NCI-H82 (cell line): Measurements from ENCODE around the gene ITFG1.
"Not testable (repeated sequence)": the region's sequence is repeated elsewhere in the genome, so short reads cannot be mapped to it uniquely, and the experiment has no call there.

Source experiments
- DNase-seq: peaks from one replicate; lab custom pipeline; 2025; lab: John Stamatoyannopoulos, UW

ITFG1 gene

GRCh38 chr16:47416869-47417268 is 44.0 kb downstream of the ITFG1 start:
- no peak for DNase-seq

GRCh38 chr16:47413041-47413440 is 47.8 kb downstream of the ITFG1 start:
- DNase-seq = no peak

GRCh38 chr16:47408491-47408890 is 52.4 kb downstream of the ITFG1 start:
- no peak for DNase-seq

GRCh38 chr16:47395733-47396498 is 64.9 kb downstream of the ITFG1 start:
- no peak for DNase-seq

- no peak for DNase-seq
These were observed 68.8 kb downstream of the ITFG1 start for GRCh38 chr16:47392081-47392480.

- no peak for DNase-seq
These were observed 72.2 kb downstream of the ITFG1 start for GRCh38 chr16:47388705-47389104.

- no peak for DNase-seq
These were observed 73.7 kb downstream of the ITFG1 start for GRCh38 chr16:47387026-47387734.

- no peak for DNase-seq
These were observed 74.6 kb downstream of the ITFG1 start for GRCh38 chr16:47386201-47386718.

GRCh38 chr16:47382362-47382761 is 78.5 kb downstream of the ITFG1 start:
- DNase-seq = no peak

GRCh38 chr16:47377154-47377553 is 83.7 kb downstream of the ITFG1 start:
- no peak for DNase-seq

GRCh38 chr16:47375423-47375822 is 85.4 kb downstream of the ITFG1 start:
- no peak for DNase-seq

- no peak for DNase-seq
These were observed 86.2 kb downstream of the ITFG1 start for GRCh38 chr16:47374629-47375028.

- no peak for DNase-seq
These were observed 89.4 kb downstream of the ITFG1 start for GRCh38 chr16:47371271-47372014.

- DNase-seq = no peak
These were observed 90.3 kb downstream of the ITFG1 start for GRCh38 chr16:47370536-47370935.

- no peak for DNase-seq
These were observed 94.6 kb downstream of the ITFG1 start for GRCh38 chr16:47366228-47366627.

GRCh38 chr16:47363761-47364160 is 97.1 kb downstream of the ITFG1 start:
- DNase-seq = no peak

GRCh38 chr16:47359478-47359877 is 101.4 kb downstream of the ITFG1 start:
- DNase-seq = no peak

- no peak for DNase-seq
These were observed 102.0 kb downstream of the ITFG1 start for GRCh38 chr16:47358816-47359215.

- DNase-seq = not testable (repeated sequence)
These were observed 111.8 kb downstream of the ITFG1 start for GRCh38 chr16:47349029-47349428.

GRCh38 chr16:47347021-47347696 is 113.7 kb downstream of the ITFG1 start:
- not testable (repeated sequence) for DNase-seq

- no peak for DNase-seq
These were observed 118.8 kb downstream of the ITFG1 start for GRCh38 chr16:47342055-47342454.

- not testable (repeated sequence) for DNase-seq
These were observed 130.3 kb downstream of the ITFG1 start for GRCh38 chr16:47330562-47330961.
